Peyer's patch (tissue), 4 donors: ENCODE data around the gene MRPS30.

Experiments
- CTCF ChIP-seq, 6 experiments: fragments of 450-650 bp in 4 of 6; fragments of 200-600 bp in 2 of 6; sonication (generic) in 1 of 6; IDR thresholded peaks; one replicate each; pipeline ENCODE4 v1.5.1; 2017 to 2019; ENCODE audit warnings: antibody characterized with exemption in 6 of 6, mild to moderate bottlenecking in 3 of 6, moderate library complexity in 1 of 6
- POLR2A ChIP-seq, 2 donors: fragments of 450-650 bp; IDR thresholded peaks; one replicate each; pipeline ENCODE4 v1.5.1; 2017; ENCODE audit warnings: antibody characterized with exemption in 2 of 2, mild to moderate bottlenecking in 2 of 2, moderate library complexity in 2 of 2

GRCh38 chr5:44835693-44836092, 26.9 kb downstream of the MRPS30 start:
- TF ChIP-seq CTCF (IDR thresholded peaks at IDR 0.05) (no peak), POLR2A (IDR thresholded peaks at IDR 0.05) (no peak)
